WERI-Rb-1 (cell line): ENCODE data around the gene CRYGN.

Experiments used
- DNase-seq: peaks from one replicate; pipeline ENCODE4 v3.0.0-alpha.2; 2020
- H3K27ac ChIP-seq: fragments of 250-450 bp; sonication (Bioruptor Pico); 2 replicates; pipeline ENCODE4 v1.5.1; 2020; ENCODE audit warnings: mild to moderate bottlenecking, moderate library complexity
- H3K27me3 ChIP-seq: fragments of 250-450 bp; sonication (Bioruptor Pico); 2 replicates; pipeline ENCODE4 v1.5.1; 2021; ENCODE audit warnings: mild to moderate bottlenecking, low read depth, moderate library complexity; ENCODE audit not compliant: insufficient read depth, severe bottlenecking
- H3K36me3 ChIP-seq: fragments of 250-450 bp; sonication (Bioruptor Pico); 2 replicates; pipeline ENCODE4 v1.5.1; 2020; ENCODE audit warnings: mild to moderate bottlenecking, moderate library complexity
- H3K4me3 ChIP-seq: 2 replicates; pipeline ENCODE4 v1.5.1; 2011; ENCODE audit warnings: low read depth, mild to moderate bottlenecking, control low read depth, low read length
- H3K9me3 ChIP-seq: fragments of 250-450 bp; sonication (Bioruptor Pico); 2 replicates; pipeline ENCODE4 v1.5.1; 2021; ENCODE audit warnings: mild to moderate bottlenecking, moderate library complexity; ENCODE audit not compliant: severe bottlenecking
- TF ChIP-seq, protein P1 (sequence below): IDR thresholded peaks from 2 replicates; pipeline ENCODE4 v1.5.1; 2011; ENCODE audit warnings: low read depth, mild to moderate bottlenecking, control low read depth, inconsistent platforms, low read length

Gene CRYGN

GRCh38 chr7:151429237-151429559 is 10.7 kb downstream of the CRYGN start:
- no peak for DNase-seq
- no peak overlapping the region for H3K4me3 ChIP-seq
- no peaks in the 10 kb centered on the region for H3K36me3 ChIP-seq
- TF ChIP-seq, protein P1, sequence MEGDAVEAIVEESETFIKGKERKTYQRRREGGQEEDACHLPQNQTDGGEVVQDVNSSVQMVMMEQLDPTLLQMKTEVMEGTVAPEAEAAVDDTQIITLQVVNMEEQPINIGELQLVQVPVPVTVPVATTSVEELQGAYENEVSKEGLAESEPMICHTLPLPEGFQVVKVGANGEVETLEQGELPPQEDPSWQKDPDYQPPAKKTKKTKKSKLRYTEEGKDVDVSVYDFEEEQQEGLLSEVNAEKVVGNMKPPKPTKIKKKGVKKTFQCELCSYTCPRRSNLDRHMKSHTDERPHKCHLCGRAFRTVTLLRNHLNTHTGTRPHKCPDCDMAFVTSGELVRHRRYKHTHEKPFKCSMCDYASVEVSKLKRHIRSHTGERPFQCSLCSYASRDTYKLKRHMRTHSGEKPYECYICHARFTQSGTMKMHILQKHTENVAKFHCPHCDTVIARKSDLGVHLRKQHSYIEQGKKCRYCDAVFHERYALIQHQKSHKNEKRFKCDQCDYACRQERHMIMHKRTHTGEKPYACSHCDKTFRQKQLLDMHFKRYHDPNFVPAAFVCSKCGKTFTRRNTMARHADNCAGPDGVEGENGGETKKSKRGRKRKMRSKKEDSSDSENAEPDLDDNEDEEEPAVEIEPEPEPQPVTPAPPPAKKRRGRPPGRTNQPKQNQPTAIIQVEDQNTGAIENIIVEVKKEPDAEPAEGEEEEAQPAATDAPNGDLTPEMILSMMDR = no peak
- peak overlapping the region; percentile 79; the same call in 1 of the 2 replicates for H3K27ac ChIP-seq
- no peaks in the 10 kb centered on the region for H3K9me3 ChIP-seq
- H3K27me3 ChIP-seq = no peaks in the 10 kb centered on the region

- Histone ChIP-seq H3K36me3 (no peaks in the 10 kb centered on the region), H3K4me3 (no peak overlapping the region), H3K27me3 (no peaks in the 10 kb centered on the region), H3K27ac (peak overlapping the region; percentile 79), H3K9me3 (no peaks in the 10 kb centered on the region)
- TF ChIP-seq, protein P1 = no peak
- peak; percentile 77 for DNase-seq
Observed at GRCh38 chr7:151428378-151429236, 11.3 kb downstream of the CRYGN start.

DNA sequence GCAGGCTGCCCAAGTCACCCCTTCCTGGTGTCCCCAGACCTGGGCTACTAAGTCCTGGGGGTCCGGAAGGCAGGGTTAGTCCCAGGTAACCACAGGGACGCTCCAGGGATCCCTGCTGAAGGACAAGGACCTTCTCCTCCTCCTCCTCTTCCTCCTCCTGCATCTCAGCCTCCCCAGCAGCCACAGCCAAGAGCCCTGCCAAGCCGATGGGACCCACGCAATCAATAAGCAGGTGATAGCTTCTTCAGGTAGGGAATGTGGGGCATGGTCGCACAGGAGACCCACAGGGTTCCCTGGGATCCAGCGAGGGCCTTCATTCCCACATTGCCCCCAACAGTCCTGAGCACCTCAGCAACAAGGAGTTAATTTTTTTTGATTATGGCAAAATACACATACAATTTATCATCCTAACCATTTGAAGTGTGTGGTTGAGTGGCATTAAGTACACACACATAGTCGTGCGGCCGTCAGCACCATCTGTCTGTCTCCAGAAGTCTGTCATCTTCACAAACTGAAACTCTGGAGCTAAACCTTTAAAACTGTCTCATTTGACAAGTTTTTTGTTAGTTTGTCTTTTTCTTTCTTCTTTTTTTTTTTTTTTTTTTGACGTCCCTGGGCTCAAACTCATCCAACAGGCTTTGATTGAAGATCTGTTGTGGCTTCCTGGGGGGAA is 12.1 kb downstream of the CRYGN start:
- TF ChIP-seq, protein P1 = no peak
- DNase-seq = no peak
- Histone ChIP-seq H3K36me3 (no peaks in the 10 kb centered on the region), H3K4me3 (no peak overlapping the region), H3K27me3 (no peaks in the 10 kb centered on the region), H3K27ac (peak overlapping the region; percentile 79), H3K9me3 (no peaks in the 10 kb centered on the region)

- Histone ChIP-seq H3K9me3 (no peaks in the 10 kb centered on the region), H3K4me3 (no peak overlapping the region), H3K27me3 (no peaks in the 10 kb centered on the region), H3K27ac (no peak overlapping the region; the same call in 1 of the 2 replicates), H3K36me3 (no peaks in the 10 kb centered on the region)
- DNase-seq = no peak
- TF ChIP-seq, protein P1 = no peak
Observed at GRCh38 chr7:151426904-151427704, 12.8 kb downstream of the CRYGN start.

- H3K9me3 ChIP-seq = no peaks in the 10 kb centered on the region
- no peak overlapping the region for H3K27ac ChIP-seq
- TF ChIP-seq, protein P1 = no peak
- no peaks in the 10 kb centered on the region for H3K36me3 ChIP-seq
- H3K4me3 ChIP-seq = no peak overlapping the region
- DNase-seq = no peak
- H3K27me3 ChIP-seq = no peaks in the 10 kb centered on the region
Observed at GRCh38 chr7:151426441-151426903, 13.5 kb downstream of the CRYGN start.
